WTC11 (cell line): ENCODE measurements around the gene STK32C.

ENCODE experiments used
- ATF2 ChIP-seq: sonication (generic); formaldehyde crosslinking; IDR thresholded peaks from 2 replicates; pipeline ENCODE4 v1.8.1; 2022; ENCODE audit warnings: low read depth, missing genetic modification reagents, borderline replicate concordance
- CREB1 ChIP-seq: sonication (generic); formaldehyde crosslinking; IDR thresholded peaks from 2 replicates; pipeline ENCODE4 v1.8.0; 2023; ENCODE audit warnings: mild to moderate bottlenecking, missing genetic modification reagents
- CTCF ChIP-seq: fragments of 200-600 bp; IDR thresholded peaks from 2 replicates; pipeline ENCODE4 v1.8.0; 2022; ENCODE audit warnings: antibody characterized with exemption
- FOXJ3 ChIP-seq: sonication (generic); formaldehyde crosslinking; IDR thresholded peaks from 2 replicates; pipeline ENCODE4 v1.9.0; 2021; ENCODE audit warnings: missing genetic modification reagents, mild to moderate bottlenecking, borderline replicate concordance
- GTF2I ChIP-seq: fragments of 250-450 bp; sonication (Bioruptor Pico); conservative IDR thresholded peaks from 2 replicates; pipeline ENCODE4 v1.4.0; 2021; ENCODE audit warnings: mild to moderate bottlenecking
- JUN ChIP-seq: sonication (generic); formaldehyde crosslinking; IDR thresholded peaks from 2 replicates; pipeline ENCODE4 v1.8.0; 2023; ENCODE audit warnings: mild to moderate bottlenecking, missing genetic modification reagents
- MAX ChIP-seq: sonication (generic); formaldehyde crosslinking; IDR thresholded peaks from 2 replicates; pipeline ENCODE4 v1.8.0; 2022; ENCODE audit warnings: mild to moderate bottlenecking, missing genetic modification reagents
- MYBL2 ChIP-seq: sonication (generic); formaldehyde crosslinking; IDR thresholded peaks from 2 replicates; pipeline ENCODE4 v1.8.1; 2023; ENCODE audit warnings: mild to moderate bottlenecking, moderate library complexity, missing genetic modification reagents
- NFYB ChIP-seq: sonication (generic); formaldehyde crosslinking; conservative IDR thresholded peaks from 2 replicates; pipeline ENCODE4 v1.8.0; 2022; ENCODE audit warnings: low read depth, missing genetic modification reagents
- SMAD4 ChIP-seq: sonication (generic); formaldehyde crosslinking; IDR thresholded peaks from 2 replicates; pipeline ENCODE4 v1.8.0; 2022; ENCODE audit warnings: mild to moderate bottlenecking, missing genetic modification reagents
- STAT6 ChIP-seq: sonication (generic); formaldehyde crosslinking; conservative IDR thresholded peaks from 2 replicates; pipeline ENCODE4 v1.8.1; 2023; ENCODE audit warnings: mild to moderate bottlenecking, low read depth, missing genetic modification reagents, moderate library complexity
- ZNF232 ChIP-seq: sonication (generic); formaldehyde crosslinking; IDR thresholded peaks from 2 replicates; pipeline ENCODE4 v1.8.0; 2022; ENCODE audit warnings: mild to moderate bottlenecking, missing genetic modification reagents
- TF ChIP-seq, protein P1 (sequence below): sonication (generic); formaldehyde crosslinking; IDR thresholded peaks from 2 replicates; pipeline ENCODE4 v1.8.1; 2023; ENCODE audit warnings: mild to moderate bottlenecking, missing genetic modification reagents, moderate library complexity
- TF ChIP-seq, protein P2 (sequence below): fragments of 250-450 bp; sonication (Bioruptor Pico); IDR thresholded peaks from 2 replicates; pipeline ENCODE4 v1.9.0; 2021; ENCODE audit warnings: moderate library complexity, mild to moderate bottlenecking, inconsistent platforms, borderline replicate concordance

- TF ChIP-seq FOXJ3 (no peak), CREB1 (no peak), ZNF232 (CRISPR knock-in tag) (no peak), ATF2 (CRISPR knock-in tag) (no peak), NFYB (CRISPR knock-in tag) (no peak), JUN (CRISPR knock-in tag) (no peak), CTCF (no peak), MAX (CRISPR knock-in tag) (no peak), MYBL2 (CRISPR knock-in tag) (no peak), SMAD4 (CRISPR knock-in tag) (no peak), GTF2I (CRISPR knock-in tag) (no peak), STAT6 (CRISPR knock-in tag) (no peak)
- TF ChIP-seq, protein P1, sequence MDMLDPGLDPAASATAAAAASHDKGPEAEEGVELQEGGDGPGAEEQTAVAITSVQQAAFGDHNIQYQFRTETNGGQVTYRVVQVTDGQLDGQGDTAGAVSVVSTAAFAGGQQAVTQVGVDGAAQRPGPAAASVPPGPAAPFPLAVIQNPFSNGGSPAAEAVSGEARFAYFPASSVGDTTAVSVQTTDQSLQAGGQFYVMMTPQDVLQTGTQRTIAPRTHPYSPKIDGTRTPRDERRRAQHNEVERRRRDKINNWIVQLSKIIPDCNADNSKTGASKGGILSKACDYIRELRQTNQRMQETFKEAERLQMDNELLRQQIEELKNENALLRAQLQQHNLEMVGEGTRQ (CRISPR knock-in tag), result no peak
- TF ChIP-seq, protein P2, sequence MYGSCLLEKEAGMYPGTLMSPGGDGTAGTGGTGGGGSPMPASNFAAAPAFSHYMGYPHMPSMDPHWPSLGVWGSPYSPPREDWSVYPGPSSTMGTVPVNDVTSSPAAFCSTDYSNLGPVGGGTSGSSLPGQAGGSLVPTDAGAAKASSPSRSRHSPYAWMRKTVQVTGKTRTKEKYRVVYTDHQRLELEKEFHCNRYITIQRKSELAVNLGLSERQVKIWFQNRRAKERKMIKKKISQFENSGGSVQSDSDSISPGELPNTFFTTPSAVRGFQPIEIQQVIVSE (CRISPR knock-in tag), result no peak
Measured at GRCh38 chr10:132211246-132211645, 96.5 kb downstream of the STK32C start.
